ENCODE measurements around the gene AHCY. TPM values are rescaled to one million over a fixed set of nuclear protein-coding genes. Genes with fewer than 3 reads are reported as not detected.
"Not testable (repeated sequence)": the region's sequence is repeated elsewhere in the genome, so short reads cannot be mapped to it uniquely, and the experiment has no call there.

The AHCY gene
- total RNA-seq, 3 donors from 2014 or later = 66.9 to 105 (median 88.4) TPM

- Histone ChIP-seq H3K9me3 (no peaks in the 10 kb centered on the region), H3K27me3 (no peaks in the 10 kb centered on the region), H3K4me3 (no peak overlapping the region), H3K27ac (peak overlapping the region; percentile 48 to 86), H3K4me1 (peaks cover 0 to 5% of the 10 kb centered on the region in 2 donors), H3K36me3 (no peaks in the 10 kb centered on the region)
- intact Hi-C loops (cut with DNase I; ENCODE audit: low total_unique reads) = no loop called here
- TF ChIP-seq POLR2AphosphoS5 (IDR thresholded peaks at IDR 0.05) (peak in 2 of 3 donors; percentile 48 to 72), POLR2A (IDR thresholded peaks at IDR 0.05) (no peak)
- peak; percentile 58 to 85 for DNase-seq (ENCODE audit: low spot score in 2 of 2)
These were observed 33.0 kb downstream of the AHCY start for GRCh38 chr20:34269996-34270627.

DNA sequence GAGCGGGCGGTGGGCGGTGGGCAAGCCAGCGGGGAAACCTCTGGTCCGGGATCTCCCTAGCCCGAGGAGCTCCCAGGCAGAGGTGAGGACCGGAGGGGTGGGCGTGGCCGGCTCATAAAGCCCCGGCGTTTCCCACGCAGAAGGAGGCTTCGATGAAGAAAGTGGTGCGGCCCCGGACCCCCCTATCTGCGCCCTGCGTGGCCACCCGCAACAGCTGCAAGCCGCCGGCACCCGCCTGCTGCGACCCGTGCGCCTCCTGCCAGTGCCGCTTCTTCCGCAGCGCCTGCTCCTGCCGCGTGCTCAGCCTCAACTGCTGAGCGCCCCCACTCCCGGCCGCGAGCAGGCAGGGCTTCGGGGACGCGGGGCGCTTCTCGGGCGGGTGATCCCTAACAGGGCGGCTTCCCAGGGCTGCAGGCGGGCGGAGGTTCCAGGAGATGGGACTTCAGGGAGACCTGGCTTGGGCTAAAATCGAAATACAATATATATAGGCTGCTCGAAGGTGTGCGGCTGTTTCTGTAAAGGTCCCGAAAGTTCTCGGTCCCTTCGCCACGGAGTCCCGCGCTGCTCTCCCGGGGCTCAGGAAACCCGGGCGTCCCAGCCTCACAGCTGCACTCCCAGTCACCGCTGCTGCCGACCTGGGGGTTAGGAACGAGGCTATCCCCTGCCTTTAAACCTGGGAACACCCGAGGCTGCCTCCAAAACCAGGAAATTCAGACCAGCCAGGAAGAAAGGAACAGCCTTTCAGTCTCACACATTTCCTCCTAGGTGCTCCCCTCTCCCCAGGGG lies 34.1 kb downstream of the AHCY start:
- Histone ChIP-seq H3K27me3 (no peaks in the 10 kb centered on the region), H3K9me3 (no peaks in the 10 kb centered on the region), H3K4me3 (peak overlapping the region; percentile 33 to 67 (median 53)), H3K4me1 (peaks cover 0 to 5% of the 10 kb centered on the region in 2 donors), H3K36me3 (no peaks in the 10 kb centered on the region), H3K27ac (peak overlapping the region; percentile 61 to 64)
- TF ChIP-seq POLR2A (IDR thresholded peaks at IDR 0.05) (no peak), POLR2AphosphoS5 (IDR thresholded peaks at IDR 0.05) (no peak)
- TF ChIP-seq, protein P1, sequence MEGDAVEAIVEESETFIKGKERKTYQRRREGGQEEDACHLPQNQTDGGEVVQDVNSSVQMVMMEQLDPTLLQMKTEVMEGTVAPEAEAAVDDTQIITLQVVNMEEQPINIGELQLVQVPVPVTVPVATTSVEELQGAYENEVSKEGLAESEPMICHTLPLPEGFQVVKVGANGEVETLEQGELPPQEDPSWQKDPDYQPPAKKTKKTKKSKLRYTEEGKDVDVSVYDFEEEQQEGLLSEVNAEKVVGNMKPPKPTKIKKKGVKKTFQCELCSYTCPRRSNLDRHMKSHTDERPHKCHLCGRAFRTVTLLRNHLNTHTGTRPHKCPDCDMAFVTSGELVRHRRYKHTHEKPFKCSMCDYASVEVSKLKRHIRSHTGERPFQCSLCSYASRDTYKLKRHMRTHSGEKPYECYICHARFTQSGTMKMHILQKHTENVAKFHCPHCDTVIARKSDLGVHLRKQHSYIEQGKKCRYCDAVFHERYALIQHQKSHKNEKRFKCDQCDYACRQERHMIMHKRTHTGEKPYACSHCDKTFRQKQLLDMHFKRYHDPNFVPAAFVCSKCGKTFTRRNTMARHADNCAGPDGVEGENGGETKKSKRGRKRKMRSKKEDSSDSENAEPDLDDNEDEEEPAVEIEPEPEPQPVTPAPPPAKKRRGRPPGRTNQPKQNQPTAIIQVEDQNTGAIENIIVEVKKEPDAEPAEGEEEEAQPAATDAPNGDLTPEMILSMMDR (IDR thresholded peaks at IDR 0.05) = no peak
- no peak for DNase-seq (ENCODE audit: low spot score in 2 of 2)
- intact Hi-C loops (cut with DNase I; ENCODE audit: low total_unique reads) = no loop called here

DNA sequence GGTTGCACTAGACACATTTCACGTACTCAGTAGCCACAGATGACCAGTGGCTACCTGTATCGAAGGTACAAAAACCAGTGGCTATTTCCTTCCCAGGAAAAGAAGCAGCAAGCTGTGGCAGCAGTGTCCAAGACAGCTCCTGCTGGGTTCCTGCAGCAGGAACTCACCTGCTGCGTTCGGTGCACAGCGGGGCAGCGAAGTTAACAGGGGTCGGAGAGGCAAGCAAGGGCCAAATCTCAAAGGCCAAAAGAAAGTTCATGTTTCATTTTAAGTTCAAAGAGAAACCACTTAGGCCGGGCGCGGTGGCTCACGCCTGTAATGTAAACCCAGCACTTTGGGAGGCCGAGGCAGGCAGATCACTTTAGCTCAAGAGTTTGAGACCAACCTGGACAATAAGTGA lies 35.0 kb downstream of the AHCY start:
- intact Hi-C loops (cut with DNase I; ENCODE audit: low total_unique reads) = no loop called here
- DNase-seq (ENCODE audit: low spot score in 2 of 2) = no peak
- Histone ChIP-seq H3K4me3 (no peak overlapping the region), H3K36me3 (no peaks in the 10 kb centered on the region), H3K4me1 (peaks cover 0 to 5% of the 10 kb centered on the region in 2 donors), H3K27ac (no peak overlapping the region), H3K27me3 (no peaks in the 10 kb centered on the region), H3K9me3 (no peaks in the 10 kb centered on the region)
- TF ChIP-seq, protein P1 (IDR thresholded peaks at IDR 0.05) = no peak
- no peak for TF ChIP-seq POLR2A (IDR thresholded peaks at IDR 0.05)
- no peak for TF ChIP-seq POLR2AphosphoS5 (IDR thresholded peaks at IDR 0.05)

DNA sequence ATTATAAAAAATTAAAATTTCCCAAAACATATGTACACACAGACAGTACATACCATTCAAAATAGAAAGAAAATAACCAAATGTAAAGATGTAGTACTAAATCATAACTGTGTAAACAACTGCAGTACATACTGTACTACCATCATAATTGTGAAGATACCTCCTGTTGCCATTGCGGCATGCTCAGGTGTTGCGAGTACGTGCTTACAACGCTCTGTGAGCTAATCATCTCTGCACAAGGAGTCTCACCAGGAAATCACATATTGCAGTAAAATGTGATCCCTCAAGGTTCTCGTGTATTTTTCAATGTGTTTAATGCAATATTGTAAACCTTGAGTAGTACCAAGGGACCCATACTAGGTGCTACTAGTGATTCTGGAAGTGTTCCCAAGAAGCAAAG lies 39.0 kb downstream of the AHCY start:
- no peaks in the 10 kb centered on the region for H3K9me3 ChIP-seq
- TF ChIP-seq POLR2A (IDR thresholded peaks at IDR 0.05) (no peak), POLR2AphosphoS5 (IDR thresholded peaks at IDR 0.05) (no peak)
- TF ChIP-seq, protein P1 (IDR thresholded peaks at IDR 0.05) = no peak
- H3K27me3 ChIP-seq = no peaks in the 10 kb centered on the region
- intact Hi-C loops (cut with DNase I; ENCODE audit: low total_unique reads) = no loop called here
- no peak overlapping the region for H3K27ac ChIP-seq
- H3K4me1 ChIP-seq = no peaks in the 10 kb centered on the region
- H3K36me3 ChIP-seq = no peaks in the 10 kb centered on the region
- DNase-seq (ENCODE audit: low spot score in 2 of 2) = no peak
- no peak overlapping the region for H3K4me3 ChIP-seq

GRCh38 chr20:34263468-34263867 lies 39.7 kb downstream of the AHCY start:
- H3K27me3 ChIP-seq; H3K9me3 ChIP-seq; H3K4me3 ChIP-seq; intact Hi-C loops (cut with DNase I; ENCODE audit: low total_unique reads); H3K36me3 ChIP-seq; DNase-seq (ENCODE audit: low spot score in 2 of 2); H3K4me1 ChIP-seq: not testable (repeated sequence)
- peak overlapping the region; percentile 53 to 63 for H3K27ac ChIP-seq

All from breast epithelium (tissue), 4 donors.